B cell (primary cell): Measurements from ENCODE around the gene RNF113A.

ENCODE experiments used
- EZH2 ChIP-seq: IDR thresholded peaks from 2 replicates; pipeline ENCODE4 v1.6.1; 2012; ENCODE audit warnings: borderline replicate concordance, low read depth, mild to moderate bottlenecking, moderate library complexity, low read length; ENCODE audit not compliant: insufficient read depth, poor library complexity, severe bottlenecking
- TF ChIP-seq, protein P1 (sequence below): fragments of 200-600 bp; IDR thresholded peaks from one replicate; pipeline ENCODE4 v1.8.0; 2022; ENCODE audit warnings: antibody characterized with exemption, mild to moderate bottlenecking

DNA sequence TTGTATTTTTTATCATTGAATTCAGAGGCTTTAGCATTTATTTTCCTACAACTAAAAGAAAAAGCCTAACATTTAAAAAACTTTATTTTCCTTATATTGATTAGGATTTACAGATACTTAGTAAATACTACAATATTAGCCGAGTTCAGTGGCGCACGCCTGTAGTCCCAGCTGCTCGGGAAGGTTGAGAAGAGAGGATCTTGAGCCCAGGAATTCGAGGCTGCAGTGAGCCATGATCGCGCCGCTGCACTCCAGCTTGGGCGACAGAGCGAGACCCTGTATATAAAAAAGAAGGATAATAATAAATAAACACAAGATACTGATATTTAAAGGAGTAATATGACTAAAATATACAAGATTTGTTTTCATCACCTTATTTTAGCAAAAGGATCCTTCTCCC lies 18.1 kb downstream of the RNF113A start:
- TF ChIP-seq, protein P1, sequence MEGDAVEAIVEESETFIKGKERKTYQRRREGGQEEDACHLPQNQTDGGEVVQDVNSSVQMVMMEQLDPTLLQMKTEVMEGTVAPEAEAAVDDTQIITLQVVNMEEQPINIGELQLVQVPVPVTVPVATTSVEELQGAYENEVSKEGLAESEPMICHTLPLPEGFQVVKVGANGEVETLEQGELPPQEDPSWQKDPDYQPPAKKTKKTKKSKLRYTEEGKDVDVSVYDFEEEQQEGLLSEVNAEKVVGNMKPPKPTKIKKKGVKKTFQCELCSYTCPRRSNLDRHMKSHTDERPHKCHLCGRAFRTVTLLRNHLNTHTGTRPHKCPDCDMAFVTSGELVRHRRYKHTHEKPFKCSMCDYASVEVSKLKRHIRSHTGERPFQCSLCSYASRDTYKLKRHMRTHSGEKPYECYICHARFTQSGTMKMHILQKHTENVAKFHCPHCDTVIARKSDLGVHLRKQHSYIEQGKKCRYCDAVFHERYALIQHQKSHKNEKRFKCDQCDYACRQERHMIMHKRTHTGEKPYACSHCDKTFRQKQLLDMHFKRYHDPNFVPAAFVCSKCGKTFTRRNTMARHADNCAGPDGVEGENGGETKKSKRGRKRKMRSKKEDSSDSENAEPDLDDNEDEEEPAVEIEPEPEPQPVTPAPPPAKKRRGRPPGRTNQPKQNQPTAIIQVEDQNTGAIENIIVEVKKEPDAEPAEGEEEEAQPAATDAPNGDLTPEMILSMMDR = no peak
- no peak for TF ChIP-seq EZH2
